T-helper 17 cell (primary cell): ENCODE results near the gene ICE1. TPM values are rescaled to one million over a fixed set of nuclear protein-coding genes. Genes with fewer than 3 reads are reported as not detected.
A peak's percentile ranks its signal among the peaks of the same experiment; 100 is the strongest.
"Not testable (repeated sequence)": the region's sequence is repeated elsewhere in the genome, so short reads cannot be mapped to it uniquely, and the experiment has no call there.

Experiments used
- ATAC-seq: fragments of 150-1000 bp; cut with Tn5 transposase; 2 replicates; pipeline ENCODE4 v1.10.0; 2021; ENCODE audit warnings: mild to moderate bottlenecking, moderate library complexity
- DNase-seq, 3 donors: peaks; one replicate each; pipeline versions ENCODE4 v3.0.0 to v3.0.0-alpha.2; 2020 to 2021
- H3K9me3 ChIP-seq: one replicate; pipeline ENCODE4 v1.7.0; 2013; ENCODE audit warnings: low read length, mild to moderate bottlenecking; ENCODE audit not compliant: control insufficient read depth, poor library complexity, severe bottlenecking
- H3K27ac Mint-ChIP-seq: one replicate; pipeline ENCODE4 v1.8.0; 2022; ENCODE audit warnings: mild to moderate bottlenecking, moderate library complexity, mixed read lengths
- H3K27me3 Mint-ChIP-seq: one replicate; pipeline ENCODE4 v1.8.0; 2022; ENCODE audit warnings: mixed read lengths
- H3K36me3 Mint-ChIP-seq: one replicate; pipeline ENCODE4 v1.8.0; 2022; ENCODE audit warnings: low read depth, mixed read lengths
- H3K4me1 Mint-ChIP-seq: one replicate; pipeline ENCODE4 v1.8.0; 2022; ENCODE audit warnings: mild to moderate bottlenecking, mixed read lengths
- H3K4me3 Mint-ChIP-seq: one replicate; pipeline ENCODE4 v1.8.0; 2022; ENCODE audit warnings: mild to moderate bottlenecking, moderate library complexity, mixed read lengths
- total RNA-seq, 4 donors: library from RNA in 2 of 4; stranded (reverse) in 2 of 4; gene quantifications; one replicate each; pipeline ENCODE4 v1.2.3 and lab custom pipeline; 2022 to 2026

ICE1 gene
- total RNA-seq, 2 donors from 2014 or later: 28.9 to 36.3 TPM

GRCh38 chr5:5413856-5414255 lies 8.6 kb upstream of the ICE1 start:
- H3K9me3 ChIP-seq, H3K4me1 Mint-ChIP-seq, H3K4me3 Mint-ChIP-seq, H3K27me3 Mint-ChIP-seq, H3K27ac Mint-ChIP-seq, DNase-seq, ATAC-seq, H3K36me3 Mint-ChIP-seq: not testable (repeated sequence)

GRCh38 chr5:5414999-5415398 lies 7.5 kb upstream of the ICE1 start:
- H3K36me3 Mint-ChIP-seq: peaks cover 4% of the 10 kb centered on the region
- ATAC-seq (no peak), DNase-seq (no peak)
- H3K27me3 Mint-ChIP-seq: peaks cover 6% of the 10 kb centered on the region
- H3K4me3 Mint-ChIP-seq: no peak overlapping the region
- H3K4me1 Mint-ChIP-seq: peaks cover 3% of the 10 kb centered on the region
- no peaks in the 10 kb centered on the region for H3K9me3 ChIP-seq
- no peak overlapping the region for H3K27ac Mint-ChIP-seq

DNA sequence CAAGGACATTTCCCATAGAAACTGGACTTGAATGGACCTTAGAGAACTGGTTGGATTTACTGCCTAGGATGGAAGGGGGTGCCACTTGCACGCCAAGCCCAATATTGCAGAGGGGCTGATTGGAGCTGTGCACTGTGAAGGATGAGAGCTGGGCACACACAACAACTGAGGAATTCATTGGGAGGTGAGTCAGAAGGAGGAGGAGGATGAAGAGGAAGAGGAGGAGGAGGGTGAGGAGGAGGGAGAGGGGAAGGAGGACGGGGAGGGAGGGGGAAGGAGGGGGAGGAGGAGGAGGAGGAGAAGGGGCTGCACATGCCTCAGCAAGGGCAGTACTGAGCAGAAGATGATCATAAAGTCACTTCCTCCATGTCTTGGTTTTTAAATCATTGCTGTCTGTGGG lies 5.7 kb upstream of the ICE1 start:
- no peak for ATAC-seq
- peaks cover 3% of the 10 kb centered on the region for H3K36me3 Mint-ChIP-seq

DNA sequence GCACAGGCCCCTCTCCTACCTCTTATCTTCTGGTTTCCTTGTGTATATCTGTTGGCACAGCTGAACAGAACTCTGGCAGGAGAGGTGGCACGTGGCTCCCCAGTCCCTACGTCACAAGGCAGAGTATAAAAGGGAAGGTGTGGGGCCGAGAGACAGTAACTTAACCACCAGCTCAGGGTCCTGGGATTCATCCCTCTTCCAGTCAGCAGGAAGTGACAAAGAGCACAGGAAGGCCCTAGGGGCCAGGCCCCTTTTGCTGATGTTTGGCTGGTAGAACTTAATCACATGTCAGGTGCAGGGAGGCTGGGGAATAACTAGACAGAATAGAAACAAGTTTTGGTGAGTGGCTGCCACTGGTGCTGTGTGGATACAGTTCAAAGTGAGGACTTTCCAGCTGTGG lies 4.5 kb upstream of the ICE1 start:
- Mint-ChIP-seq H3K4me3 (no peak overlapping the region), H3K27ac (no peak overlapping the region), H3K36me3 (peaks cover 3% of the 10 kb centered on the region), H3K27me3 (peaks cover 6% of the 10 kb centered on the region), H3K4me1 (peaks cover 19% of the 10 kb centered on the region)
- DNase-seq: no peak
- H3K9me3 ChIP-seq: no peaks in the 10 kb centered on the region
- no peak for ATAC-seq

More for the DNA sequence above, 5.7 kb upstream of the ICE1 start:
- peaks cover 6% of the 10 kb centered on the region for H3K27me3 Mint-ChIP-seq
- H3K4me3 Mint-ChIP-seq: no peak overlapping the region
- no peak for DNase-seq
- peaks cover 13% of the 10 kb centered on the region for H3K4me1 Mint-ChIP-seq
- H3K9me3 ChIP-seq: no peaks in the 10 kb centered on the region
- no peak overlapping the region for H3K27ac Mint-ChIP-seq

DNA sequence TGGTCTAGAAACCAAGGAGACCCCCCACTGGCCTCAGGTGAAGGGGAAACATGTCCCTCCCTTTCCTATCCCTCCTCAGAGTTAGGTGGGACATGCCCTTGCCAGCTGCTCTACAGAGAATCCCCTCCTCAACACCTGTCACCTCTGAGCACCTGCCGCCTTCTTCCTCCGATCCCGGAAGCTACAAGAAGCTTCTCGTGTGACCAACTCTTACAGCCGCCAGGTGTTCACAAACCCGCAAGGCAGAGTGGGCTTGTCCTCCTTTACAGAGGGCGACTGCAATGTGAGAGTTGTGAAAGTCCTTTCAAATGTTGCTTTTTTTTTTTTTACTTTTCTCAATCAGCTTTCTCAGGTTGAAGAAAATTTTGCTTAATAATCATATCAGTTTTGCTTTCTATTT lies 3.7 kb upstream of the ICE1 start:
- peaks cover 3% of the 10 kb centered on the region for H3K36me3 Mint-ChIP-seq
- peaks cover 22% of the 10 kb centered on the region for H3K4me1 Mint-ChIP-seq
- peak overlapping the region; percentile 41 for H3K27ac Mint-ChIP-seq
- no peak for ATAC-seq
- no peak overlapping the region for H3K4me3 Mint-ChIP-seq
- no peak for DNase-seq
- peaks cover 6% of the 10 kb centered on the region for H3K27me3 Mint-ChIP-seq
- H3K9me3 ChIP-seq: no peaks in the 10 kb centered on the region

DNA sequence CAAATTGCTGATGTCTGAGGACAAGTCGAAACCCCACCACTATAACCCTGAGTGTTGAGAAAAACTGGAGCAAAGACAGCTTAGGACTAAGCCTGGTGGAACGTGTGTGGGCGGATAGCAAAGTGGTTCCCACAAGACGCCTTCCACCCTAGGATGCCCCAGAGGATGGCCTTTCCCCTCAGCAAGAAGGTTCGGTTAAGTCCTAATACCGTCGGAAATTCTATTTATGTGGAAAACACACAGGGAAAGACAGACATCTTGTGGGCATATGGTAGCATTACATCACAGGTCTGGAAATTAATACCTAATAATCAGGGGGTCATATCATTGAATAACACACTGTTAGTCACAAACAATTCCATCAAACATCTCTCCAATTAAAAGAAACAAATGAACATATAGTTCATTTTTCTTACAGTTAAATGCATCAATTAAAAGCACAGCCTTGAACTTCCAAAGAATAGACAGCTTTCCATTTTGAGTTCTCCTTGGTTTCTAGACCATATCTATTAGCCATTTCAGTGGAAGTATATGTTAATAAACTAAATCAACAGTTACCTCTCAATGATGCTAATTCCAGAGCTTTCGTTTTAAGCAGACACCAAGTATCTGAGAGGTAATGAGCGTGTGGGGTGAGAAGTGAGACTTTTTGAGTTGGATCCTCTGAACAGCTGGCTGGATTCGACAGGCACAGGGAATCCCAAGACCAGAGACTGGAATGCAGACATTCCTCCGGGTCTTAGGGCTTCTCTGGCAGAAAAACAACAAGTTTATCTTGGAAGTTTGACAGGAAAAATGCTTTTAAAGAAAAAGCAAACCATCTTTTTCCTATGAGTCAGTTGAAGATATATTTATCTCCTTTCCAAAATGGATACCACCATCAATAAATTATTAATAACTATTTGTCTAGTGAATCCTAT lies 2.9 kb upstream of the ICE1 start:
- Mint-ChIP-seq H3K4me1 (peaks cover 22% of the 10 kb centered on the region), H3K27me3 (peaks cover 6% of the 10 kb centered on the region), H3K36me3 (peaks cover 3% of the 10 kb centered on the region), H3K27ac (peak overlapping the region; percentile 41), H3K4me3 (peak overlapping the region; percentile 19)
- no peak for DNase-seq
- no peaks in the 10 kb centered on the region for H3K9me3 ChIP-seq
- no peak for ATAC-seq

DNA sequence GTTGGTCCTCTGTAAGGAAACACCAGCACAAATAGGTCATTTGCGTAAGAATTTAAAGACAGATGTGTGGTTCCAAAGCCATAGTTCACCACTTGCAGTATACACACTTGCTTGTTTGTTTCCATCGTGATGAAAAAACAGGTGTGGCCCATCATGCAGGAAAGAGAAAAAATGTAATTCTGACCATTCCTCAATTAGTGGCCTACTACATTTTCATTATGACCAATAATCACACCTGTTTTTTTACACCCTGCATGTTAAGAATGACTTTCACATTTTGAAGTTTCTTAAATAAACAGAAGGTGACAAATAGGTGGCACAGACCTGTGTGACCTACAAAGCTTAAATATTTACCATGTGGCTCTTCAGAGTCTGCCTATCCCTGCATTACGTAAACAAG lies 2.2 kb upstream of the ICE1 start:
- H3K4me1 Mint-ChIP-seq: peaks cover 22% of the 10 kb centered on the region
- H3K27me3 Mint-ChIP-seq: peaks cover 6% of the 10 kb centered on the region
- no peaks in the 10 kb centered on the region for H3K9me3 ChIP-seq
- ATAC-seq: no peak
- H3K27ac Mint-ChIP-seq: no peak overlapping the region
- DNase-seq: no peak
- no peak overlapping the region for H3K4me3 Mint-ChIP-seq
- H3K36me3 Mint-ChIP-seq: peaks cover 3% of the 10 kb centered on the region

GRCh38 chr5:5421149-5421960 lies 1.1 kb upstream of the ICE1 start:
- peaks cover 4% of the 10 kb centered on the region for H3K27me3 Mint-ChIP-seq
- ATAC-seq: no peak
- H3K27ac Mint-ChIP-seq: no peak overlapping the region
- H3K36me3 Mint-ChIP-seq: peaks cover 3% of the 10 kb centered on the region
- peaks cover 22% of the 10 kb centered on the region for H3K4me1 Mint-ChIP-seq
- no peaks in the 10 kb centered on the region for H3K9me3 ChIP-seq
- H3K4me3 Mint-ChIP-seq: no peak overlapping the region
- DNase-seq: no peak

GRCh38 chr5:5422819-5423515 lies 490 bp downstream of the ICE1 start:
- Mint-ChIP-seq H3K36me3 (peaks cover 2% of the 10 kb centered on the region), H3K27me3 (no peaks in the 10 kb centered on the region), H3K4me3 (no peak overlapping the region), H3K4me1 (peaks cover 25% of the 10 kb centered on the region), H3K27ac (no peak overlapping the region)
- H3K9me3 ChIP-seq: no peaks in the 10 kb centered on the region
- no peak for DNase-seq
- ATAC-seq: peak; percentile 22

- H3K4me1 Mint-ChIP-seq: peaks cover 30% of the 10 kb centered on the region
- H3K27me3 Mint-ChIP-seq: no peaks in the 10 kb centered on the region
- no peaks in the 10 kb centered on the region for H3K9me3 ChIP-seq
- H3K27ac Mint-ChIP-seq: no peak overlapping the region
- H3K36me3 Mint-ChIP-seq: peaks cover 2% of the 10 kb centered on the region
- DNase-seq (no peak), ATAC-seq (no peak)
- H3K4me3 Mint-ChIP-seq: no peak overlapping the region
Measured at GRCh38 chr5:5423586-5423985, 1.1 kb downstream of the ICE1 start.

DNA sequence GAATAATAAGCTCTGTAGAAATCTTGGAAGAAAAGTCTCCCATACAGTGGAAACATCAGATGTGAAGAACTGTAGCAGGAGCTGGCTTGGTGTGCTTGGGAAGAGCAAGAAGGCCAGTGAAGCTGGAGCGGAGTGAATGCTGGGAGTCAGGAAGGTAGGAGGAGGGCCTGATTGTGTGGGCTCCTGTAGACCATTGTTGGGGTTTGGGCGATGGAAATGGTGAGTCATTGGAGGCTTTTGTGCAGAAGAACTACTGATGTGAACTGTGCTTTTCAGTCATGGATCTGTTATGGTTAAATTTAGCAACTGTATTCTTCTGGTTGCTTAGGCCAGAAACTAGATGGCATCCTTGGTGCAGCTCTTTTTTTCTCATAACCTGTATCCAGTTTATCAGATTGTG lies 2.3 kb downstream of the ICE1 start:
- H3K4me3 Mint-ChIP-seq: no peak overlapping the region
- H3K27ac Mint-ChIP-seq: no peak overlapping the region
- peaks cover 39% of the 10 kb centered on the region for H3K4me1 Mint-ChIP-seq

DNA sequence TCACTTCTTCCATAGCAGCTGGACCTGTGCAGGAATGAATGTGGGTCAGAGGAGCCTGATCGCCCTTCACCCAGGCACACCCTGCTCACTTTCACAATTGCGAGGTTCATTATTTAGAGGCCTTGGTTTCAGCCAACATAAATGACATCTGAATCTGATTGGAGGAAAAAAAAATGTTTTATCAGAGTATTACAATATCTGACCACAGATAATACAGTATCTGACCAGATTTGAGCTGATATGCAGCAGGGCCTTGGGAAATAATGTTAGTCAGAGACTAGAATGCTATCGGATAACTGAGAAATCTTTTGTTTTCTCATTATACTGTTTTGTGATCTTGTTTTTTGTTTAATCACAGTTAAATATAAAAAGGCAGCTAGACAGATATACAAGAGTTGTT lies 7.7 kb downstream of the ICE1 start:
- DNase-seq (no peak), ATAC-seq (no peak)
- Mint-ChIP-seq H3K4me1 (peaks cover 46% of the 10 kb centered on the region), H3K27me3 (no peaks in the 10 kb centered on the region), H3K36me3 (peaks cover 2% of the 10 kb centered on the region), H3K27ac (peak overlapping the region; percentile 63), H3K4me3 (no peak overlapping the region)
- no peaks in the 10 kb centered on the region for H3K9me3 ChIP-seq

More for the DNA sequence above, 2.3 kb downstream of the ICE1 start:
- DNase-seq: no peak
- no peak for ATAC-seq
- no peaks in the 10 kb centered on the region for H3K27me3 Mint-ChIP-seq
- peaks cover 2% of the 10 kb centered on the region for H3K36me3 Mint-ChIP-seq
- H3K9me3 ChIP-seq: no peaks in the 10 kb centered on the region
